Endothelial cell of umbilical vein (primary cell): ENCODE results near the gene ATAD3A. TPM values are rescaled to one million over a fixed set of nuclear protein-coding genes. Genes with fewer than 3 reads are reported as not detected.
A peak's percentile ranks its signal among the peaks of the same experiment; 100 is the strongest.

Experiments used
- BruUV-seq: library from RNA; stranded (reverse); fragments of 400-500 nt; replicated peaks from 2 replicates; lab custom pipeline; 2021; lab: Mats Ljungman, UMichigan
- CTCF ChIA-PET: fragments of 300-600, 350-600 bp; sonication (Branson Sonifier 250); formaldehyde crosslinking; loops from one replicate; lab custom pipeline; 2021; ENCODE audit warnings: antibody characterized with exemption, inconsistent platforms; lab: Charles Lee
- POLR2A ChIA-PET: fragments of 300-600, 350-600 bp; sonication (Branson Sonifier 250); formaldehyde crosslinking; loops from one replicate; lab custom pipeline; 2021; ENCODE audit warnings: antibody characterized with exemption, inconsistent platforms; lab: Charles Lee
- DNase-seq: peaks from one replicate; pipeline ENCODE4 v3.0.0-alpha.2; 2011; ENCODE audit warnings: low read depth, low spot score
- FAIRE-seq: peaks from 2 replicates; lab custom pipeline; 2011; peaks lifted over from hg19 to GRCh38; lab: Jason Lieb, UNC
- H2AFZ ChIP-seq: 2 replicates; pipeline ENCODE4 v1.6.0; 2012; ENCODE audit warnings: low read depth, low read length, control low read depth, inconsistent platforms
- H3K27ac ChIP-seq: 2 replicates; pipeline ENCODE4 v1.5.1; 2011; ENCODE audit warnings: low read depth, mild to moderate bottlenecking, control low read depth, low read length, moderate library complexity; ENCODE audit not compliant: insufficient read depth
- H3K27me3 ChIP-seq, 2 experiments: 2 replicates each; pipeline versions ENCODE4 v1.6.0 to v1.6.1; 2011; ENCODE audit warnings: low read length in 2 of 2, mixed read lengths in 1 of 2; ENCODE audit not compliant: control insufficient read depth in 2 of 2, insufficient read depth in 2 of 2
- H3K36me3 ChIP-seq, 2 experiments: 2 replicates in 1 of 2; 3 replicates in 1 of 2; pipeline ENCODE4 v1.5.1; 2011; ENCODE audit warnings: low read length in 2 of 2, mild to moderate bottlenecking in 1 of 2, moderate library complexity in 1 of 2; ENCODE audit not compliant: control insufficient read depth in 2 of 2, insufficient read depth in 2 of 2; ENCODE audit errors: extremely low read depth in 1 of 2
- H3K4me1 ChIP-seq: 3 replicates; pipeline ENCODE4 v1.5.1; 2011; ENCODE audit warnings: mild to moderate bottlenecking, low read length; ENCODE audit not compliant: control insufficient read depth, insufficient read depth; ENCODE audit errors: extremely low read depth
- H3K4me2 ChIP-seq: 2 replicates; pipeline ENCODE4 v1.6.1; 2011; ENCODE audit warnings: low read length, control low read depth, mixed read lengths; ENCODE audit not compliant: insufficient read depth
- H3K4me3 ChIP-seq, 3 experiments: fragments of 200-600 bp in 1 of 3; sonication (generic), shearing (Covaris generic) in 1 of 3; replicated peaks in 1 of 3; 2 replicates each; pipeline ENCODE4 v1.5.1; 2011 to 2016; ENCODE audit warnings: control low read depth in 3 of 3, low read length in 3 of 3, mild to moderate bottlenecking in 2 of 3, inconsistent platforms in 1 of 3, low read depth in 1 of 3, moderate library complexity in 1 of 3; ENCODE audit not compliant: insufficient read depth in 1 of 3
- H3K79me2 ChIP-seq: 2 replicates; pipeline ENCODE4 v1.6.0; 2012; ENCODE audit warnings: low read length, inconsistent platforms; ENCODE audit not compliant: control insufficient read depth, insufficient read depth
- H3K9ac ChIP-seq: replicated peaks from 2 replicates; pipeline ENCODE3; 2011; ENCODE audit warnings: low read length, control low read depth; ENCODE audit not compliant: insufficient read depth; ENCODE audit errors: extremely low read depth
- H3K9me1 ChIP-seq: replicated peaks from 3 replicates; pipeline ENCODE4 v1.6.0; 2011; ENCODE audit warnings: mild to moderate bottlenecking, low read length; ENCODE audit not compliant: control insufficient read depth, insufficient read depth; ENCODE audit errors: extremely low read depth
- H3K9me3 ChIP-seq: replicated peaks from 2 replicates; pipeline ENCODE4 v1.5.1; 2012; ENCODE audit warnings: low read length, inconsistent platforms; ENCODE audit not compliant: control insufficient read depth, insufficient read depth
- H4K20me1 ChIP-seq: replicated peaks from 2 replicates; pipeline ENCODE3; 2011; ENCODE audit warnings: mild to moderate bottlenecking, low read length; ENCODE audit not compliant: control insufficient read depth, insufficient read depth; ENCODE audit errors: extremely low read depth
- GATA2 ChIP-seq: IDR thresholded peaks from 2 replicates; pipeline ENCODE4 v1.7.0; 2011; ENCODE audit warnings: low read depth, mild to moderate bottlenecking, moderate library complexity, mixed read lengths, low read length; ENCODE audit not compliant: insufficient read length, insufficient read depth
- JUN ChIP-seq: IDR thresholded peaks from 2 replicates; pipeline ENCODE4 v1.6.1; 2011; ENCODE audit warnings: borderline replicate concordance, low read depth; ENCODE audit not compliant: insufficient read length, insufficient read depth
- MAX ChIP-seq: IDR thresholded peaks from 2 replicates; pipeline ENCODE4 v1.6.1; 2011; ENCODE audit not compliant: insufficient read depth, insufficient read length
- MYC ChIP-seq: IDR thresholded peaks from one replicate; pipeline ENCODE4 v1.6.1; 2011; ENCODE audit warnings: mild to moderate bottlenecking, low read depth, low read length
- POLR2AphosphoS5 ChIP-seq: IDR thresholded peaks from 2 replicates; pipeline ENCODE4 v1.6.1; 2012; ENCODE audit warnings: low read depth, mild to moderate bottlenecking, control low read depth, low read length, moderate library complexity; ENCODE audit not compliant: insufficient read depth
- dilution Hi-C: fragments of 300-500 bp; cut with MboI; formaldehyde crosslinking; loops from one replicate; pipeline ENCODE4 v1.15.0; 2019; ENCODE audit warnings: low sequenced_read_pairs; ENCODE audit not compliant: extremely low pct_ligation_motif_present
- intact Hi-C: fragments of 100-400 bp; cut with micrococcal nuclease; formaldehyde crosslinking; loops from one replicate; pipeline ENCODE4 v1.10.0; 2022
- polyA plus RNA-seq, 4 experiments: library from polyadenylated mRNA; depleted of rRNA in 3 of 4; stranded (reverse) in 3 of 4; unstranded in 1 of 4; fragments of >200 nt; gene quantifications; 2 replicates each; pipeline versions ENCODE4 v1.2.1 to v1.2.3, GENCODE V29; 2011 to 2012; ENCODE audit warnings: missing spikeins in 1 of 4
- total RNA-seq: library from RNA; stranded (reverse); gene quantifications from 2 replicates; pipeline ENCODE4 v1.2.3, GENCODE V29; 2021

Gene ATAD3A
- total and polyA plus RNA-seq, 2 donors (not counting 3 experiments of a cell fraction or from before 2014, with no cell fraction given), result 24.9 to 55.2 TPM

GRCh38 chr1:1539310-1540089 is 27.5 kb downstream of the ATAD3A start:
- BruUV-seq, result no TSS peak
- dilution Hi-C loops, result no loop called here
- Histone ChIP-seq H3K79me2 (peaks cover 7% of the 10 kb centered on the region), H4K20me1 (no peaks in the 10 kb centered on the region), H3K9me3 (no peaks in the 10 kb centered on the region), H3K27me3 (no peaks in the 10 kb centered on the region), H3K9ac (no peak overlapping the region), H3K4me2 (peak overlapping the region; percentile 63), H3K4me1 (peaks cover 14% of the 10 kb centered on the region), H3K4me3 (peak overlapping the region; percentile 32 to 60 (median 44)), H2AFZ (peak overlapping the region; percentile 58), H3K27ac (no peak overlapping the region), H3K36me3 (peaks cover 0 to 10% of the 10 kb centered on the region in 2 experiments), H3K9me1 (no peaks in the 10 kb centered on the region)
- FAIRE-seq, result peak; percentile 56
- peak; percentile 39 for DNase-seq
- TF ChIP-seq MYC, result no peak
- POLR2A ChIA-PET, result no interaction called here
- CTCF ChIA-PET, result no interaction called here
- intact Hi-C loops, result no loop called here

GRCh38 chr1:1540090-1540817 is 28.3 kb downstream of the ATAD3A start, which contains the start of gene TMEM240:
TSS of gene TMEM240 (minus strand) at chr1:1540624. CDS start at chr1:1540346, 278 bp downstream.
- Histone ChIP-seq H3K9ac (peak within 1 kb of the TSS; percentile 36), H3K9me3 (no peaks in the 10 kb centered on the region), H3K27ac (no peak within 1 kb of the TSS), H3K4me2 (peak within 1 kb of the TSS; percentile 63), H3K79me2 (peaks cover 7% of the 10 kb centered on the region), H3K27me3 (no peaks in the 10 kb centered on the region), H3K4me3 (peak within 1 kb of the TSS; percentile 32 to 60 (median 44)), H3K36me3 (peaks cover 0 to 10% of the 10 kb centered on the region in 2 experiments), H3K4me1 (peaks cover 14% of the 10 kb centered on the region), H3K9me1 (no peaks in the 10 kb centered on the region), H2AFZ (peak within 1 kb of the TSS; percentile 58), H4K20me1 (no peaks in the 10 kb centered on the region)
- BruUV-seq, result no TSS peak
- FAIRE-seq (peak; percentile 49), DNase-seq (peak; percentile 73)
- intact Hi-C loops (no loop called here), dilution Hi-C loops (no loop called here)
- CTCF ChIA-PET, result no interaction called here
- TF ChIP-seq GATA2 (no peak), MAX (no peak), JUN (no peak), POLR2AphosphoS5 (peak; percentile 30)
- POLR2A ChIA-PET, result no interaction called here
